Effector memory CD4-positive, alpha-beta T cell (primary cell): ENCODE results near the gene CHST15.

Experiments
- DNase-seq, 3 donors: peaks; one replicate each; pipeline ENCODE4 v3.0.0-alpha.2; 2020
- H3K27ac ChIP-seq: 2 replicates; pipeline ENCODE4 v1.7.0; 2013; ENCODE audit warnings: mild to moderate bottlenecking, low read length, moderate library complexity; ENCODE audit not compliant: insufficient read depth, poor library complexity, severe bottlenecking
- H3K27me3 ChIP-seq: replicated peaks from 2 replicates; pipeline ENCODE4 v1.7.0; 2013; ENCODE audit warnings: mild to moderate bottlenecking, low read length; ENCODE audit not compliant: insufficient read depth, control insufficient read depth, poor library complexity, severe bottlenecking
- H3K36me3 ChIP-seq: 2 replicates; pipeline ENCODE4 v1.7.0; 2013; ENCODE audit warnings: mild to moderate bottlenecking, low read length, moderate library complexity; ENCODE audit not compliant: control insufficient read depth, insufficient read depth
- H3K4me1 ChIP-seq: 2 replicates; pipeline ENCODE4 v1.7.0; 2013; ENCODE audit warnings: low read length, mild to moderate bottlenecking; ENCODE audit not compliant: control insufficient read depth, insufficient read depth, poor library complexity, severe bottlenecking
- H3K4me3 ChIP-seq: 2 replicates; pipeline ENCODE4 v1.7.0; 2013; ENCODE audit warnings: low read length, low read depth, mild to moderate bottlenecking; ENCODE audit not compliant: insufficient read depth, poor library complexity, severe bottlenecking
- H3K9me3 ChIP-seq: 2 replicates; pipeline ENCODE4 v1.7.0; 2013; ENCODE audit warnings: mild to moderate bottlenecking, low read length, moderate library complexity; ENCODE audit not compliant: control insufficient read depth

Gene CHST15

DNA sequence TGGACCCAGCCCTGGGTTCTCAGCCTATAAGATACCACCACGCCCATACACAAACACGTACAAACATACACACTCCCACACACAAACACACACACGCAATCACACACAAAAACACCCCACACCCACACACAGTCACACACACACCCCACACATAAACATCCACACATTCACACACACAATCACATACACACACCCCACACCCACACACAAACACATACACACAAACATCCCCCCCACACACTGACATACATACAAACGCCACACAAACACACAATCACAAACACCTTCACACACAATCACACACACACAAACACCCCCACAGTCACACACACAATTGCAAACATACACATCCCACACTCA is 122.5 kb downstream of the CHST15 start:
- H3K27ac ChIP-seq = no peak overlapping the region
- no peak overlapping the region for H3K4me3 ChIP-seq
- DNase-seq = no peak
- peaks cover 11% of the 10 kb centered on the region for H3K27me3 ChIP-seq
- no peaks in the 10 kb centered on the region for H3K9me3 ChIP-seq
- no peaks in the 10 kb centered on the region for H3K36me3 ChIP-seq
- H3K4me1 ChIP-seq = no peaks in the 10 kb centered on the region

DNA sequence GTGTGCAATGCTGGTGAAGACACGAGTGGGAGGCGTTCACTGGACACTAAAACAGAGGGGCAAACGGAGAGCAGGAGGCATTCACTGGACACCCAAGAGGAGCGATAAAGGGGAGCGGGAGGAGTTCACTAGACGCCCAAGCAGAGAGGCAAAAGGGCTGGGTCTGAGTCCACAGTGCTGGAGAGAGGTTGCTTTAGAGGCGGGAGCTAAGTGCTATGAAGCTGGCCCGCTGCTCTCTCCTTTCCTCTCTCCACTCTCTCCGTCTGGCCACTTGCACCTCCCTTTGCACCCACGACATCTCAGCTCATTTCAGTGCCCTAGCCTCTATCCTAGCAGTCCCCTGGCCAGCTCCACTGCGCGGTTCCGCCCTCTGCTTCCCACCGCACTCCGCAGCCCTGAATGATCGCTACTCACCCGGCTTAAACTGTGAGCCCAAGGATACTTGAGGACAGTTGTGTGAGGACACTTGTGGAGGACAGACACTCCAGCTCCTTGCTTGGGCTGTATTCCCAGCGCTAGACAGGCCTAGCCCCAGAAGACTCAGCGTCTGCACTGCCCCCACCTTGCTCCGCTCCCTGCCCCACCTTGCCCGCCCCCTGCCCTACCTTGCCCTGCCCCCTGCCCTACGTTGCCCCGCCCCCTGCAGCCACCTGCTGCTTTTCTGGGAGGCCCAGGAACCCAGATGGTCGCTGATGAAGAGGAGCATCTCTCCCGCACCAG is 123.0 kb downstream of the CHST15 start:
- H3K27me3 ChIP-seq = peaks cover 11% of the 10 kb centered on the region

DNA sequence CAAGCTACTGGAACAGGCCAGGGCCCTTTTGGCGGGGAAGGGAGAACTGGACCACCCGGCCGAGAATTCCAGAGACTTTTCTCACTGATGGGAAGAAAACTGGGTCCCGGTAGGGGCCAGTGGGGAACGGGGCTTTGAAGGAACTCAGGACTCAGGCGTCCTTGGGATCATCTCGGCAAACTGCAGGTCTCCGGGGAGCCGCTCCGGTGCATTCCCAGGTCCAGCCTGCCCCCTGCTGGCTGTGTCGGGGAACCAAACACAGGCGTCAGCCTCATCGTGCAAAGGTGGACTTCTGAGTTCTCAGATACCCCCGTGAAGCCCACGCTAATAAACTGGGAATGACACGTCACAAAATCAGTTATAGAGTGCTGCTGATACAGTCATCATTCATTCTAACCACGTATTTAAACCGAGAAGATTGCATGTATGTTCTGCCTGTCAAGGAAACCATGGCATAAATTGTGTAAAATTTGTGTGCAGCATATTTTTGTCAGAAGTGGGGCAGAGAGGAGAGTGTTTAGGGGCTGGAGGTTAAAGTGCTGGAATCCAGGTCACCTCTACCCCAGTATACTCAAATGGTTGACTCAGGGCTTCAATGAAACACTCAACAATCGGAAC is 125.7 kb downstream of the CHST15 start:
- H3K4me1 ChIP-seq = no peaks in the 10 kb centered on the region
- H3K9me3 ChIP-seq = no peaks in the 10 kb centered on the region
- DNase-seq = no peak
- H3K27me3 ChIP-seq = peaks cover 6% of the 10 kb centered on the region
- H3K36me3 ChIP-seq = no peaks in the 10 kb centered on the region
- no peak overlapping the region for H3K4me3 ChIP-seq
- no peak overlapping the region for H3K27ac ChIP-seq

More for the DNA sequence above, 123.0 kb downstream of the CHST15 start:
- no peak for DNase-seq
- Histone ChIP-seq H3K27ac (no peak overlapping the region), H3K4me1 (no peaks in the 10 kb centered on the region), H3K9me3 (no peaks in the 10 kb centered on the region), H3K4me3 (no peak overlapping the region), H3K36me3 (no peaks in the 10 kb centered on the region)

GRCh38 chr10:123966896-123967231 is 126.5 kb downstream of the CHST15 start:
- Histone ChIP-seq H3K27me3 (peaks cover 4% of the 10 kb centered on the region), H3K9me3 (no peaks in the 10 kb centered on the region), H3K4me3 (no peak overlapping the region), H3K36me3 (no peaks in the 10 kb centered on the region), H3K27ac (no peak overlapping the region), H3K4me1 (no peaks in the 10 kb centered on the region)
- DNase-seq = no peak

DNA sequence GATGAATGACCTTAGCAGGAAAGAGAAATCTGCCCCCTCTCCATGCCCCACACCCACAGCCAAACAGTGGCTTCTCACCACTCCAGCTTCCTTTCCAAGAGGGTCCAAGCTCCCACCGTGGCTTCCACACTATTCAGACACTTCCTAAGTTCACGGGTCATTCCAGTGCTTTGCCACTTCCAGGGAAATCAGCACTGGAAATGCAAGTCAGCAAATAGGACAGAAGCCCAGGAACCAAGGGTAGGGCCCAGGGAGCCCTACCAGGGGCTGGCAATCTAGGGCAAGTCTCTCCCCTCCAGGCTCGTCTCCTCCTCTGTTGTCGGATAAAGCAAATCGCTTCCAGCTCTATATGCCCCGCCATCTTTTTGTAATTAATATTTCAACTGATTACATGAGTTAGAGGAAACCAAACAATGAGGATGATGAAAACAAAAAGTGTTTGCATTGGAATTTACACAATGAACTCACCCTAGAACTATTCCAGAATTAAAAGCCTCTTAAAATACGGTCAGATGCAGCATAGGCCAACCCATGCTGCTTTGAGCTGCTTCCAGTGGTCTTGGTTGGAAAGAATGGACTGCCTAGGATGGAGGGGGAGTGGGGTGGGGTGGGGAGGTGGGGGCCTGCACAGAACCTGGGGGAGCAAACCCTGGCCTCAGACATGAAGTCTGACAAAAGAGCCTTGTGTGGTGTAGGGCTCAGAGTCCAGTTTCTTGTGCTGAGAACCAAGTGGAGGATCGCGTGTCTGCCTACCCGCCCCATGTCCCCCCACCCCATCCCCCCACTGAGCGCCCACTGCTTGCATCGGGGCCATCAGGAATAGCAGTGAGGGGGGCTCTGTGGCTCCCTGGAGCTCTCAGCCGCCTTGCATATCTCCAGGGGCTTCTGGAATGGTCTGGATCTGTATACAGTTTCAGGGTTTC is 127.2 kb downstream of the CHST15 start:
- no peaks in the 10 kb centered on the region for H3K4me1 ChIP-seq
- H3K4me3 ChIP-seq = no peak overlapping the region
- H3K27me3 ChIP-seq = no peaks in the 10 kb centered on the region
- no peaks in the 10 kb centered on the region for H3K9me3 ChIP-seq
- no peak overlapping the region for H3K27ac ChIP-seq
- no peaks in the 10 kb centered on the region for H3K36me3 ChIP-seq
- no peak for DNase-seq

- H3K9me3 ChIP-seq = no peaks in the 10 kb centered on the region
- H3K27me3 ChIP-seq = no peaks in the 10 kb centered on the region
- no peak for DNase-seq
- no peaks in the 10 kb centered on the region for H3K36me3 ChIP-seq
- no peak overlapping the region for H3K4me3 ChIP-seq
- H3K27ac ChIP-seq = no peak overlapping the region
- H3K4me1 ChIP-seq = no peaks in the 10 kb centered on the region
Observed at GRCh38 chr10:123964953-123965352, 128.4 kb downstream of the CHST15 start.

- Histone ChIP-seq H3K27me3 (no peaks in the 10 kb centered on the region), H3K9me3 (no peaks in the 10 kb centered on the region), H3K4me3 (no peak overlapping the region), H3K36me3 (no peaks in the 10 kb centered on the region), H3K4me1 (no peaks in the 10 kb centered on the region), H3K27ac (no peak overlapping the region)
- no peak for DNase-seq
Observed at GRCh38 chr10:123962756-123963530, 130.5 kb downstream of the CHST15 start.

- no peak for DNase-seq
- Histone ChIP-seq H3K4me1 (no peaks in the 10 kb centered on the region), H3K9me3 (no peaks in the 10 kb centered on the region), H3K27ac (no peak overlapping the region), H3K27me3 (no peaks in the 10 kb centered on the region), H3K36me3 (no peaks in the 10 kb centered on the region), H3K4me3 (no peak overlapping the region)
Observed at GRCh38 chr10:123958241-123958640, 135.2 kb downstream of the CHST15 start.
